Measurements from ENCODE around the gene MYZAP. TPM values are rescaled to one million over a fixed set of nuclear protein-coding genes. Genes with fewer than 3 reads are reported as not detected.

Gene MYZAP
- total RNA-seq, 1 experiment from 2014 or later = 0.63 TPM

GRCh38 chr15:57565311-57565710 is 26.4 kb upstream of the MYZAP start:
- H2AFZ ChIP-seq (ENCODE audit: low read length) = no peak overlapping the region

More at GRCh38 chr15:57565311-57565710, 26.4 kb upstream of the MYZAP start:
- no peak overlapping the region for H3K56ac ChIP-seq (ENCODE audit: insufficient read length, low read depth, low read length)
- no peaks in the 10 kb centered on the region for H3K4me1 ChIP-seq (ENCODE audit: insufficient read depth, low read length)
- H4K91ac ChIP-seq (ENCODE audit: insufficient read length, low read depth, low read length) = no peak overlapping the region
- H3K18ac ChIP-seq (ENCODE audit: insufficient read length, low read depth, low read length) = no peak overlapping the region
- no peak overlapping the region for H3K4me2 ChIP-seq (ENCODE audit: insufficient read depth, insufficient read length, low read length)
- no peak overlapping the region for H2BK15ac ChIP-seq (ENCODE audit: low read depth, low read length)
- no peaks in the 10 kb centered on the region for H3K23me2 ChIP-seq (ENCODE audit: insufficient read length, low read depth, low read length, poor library complexity, severe bottlenecking)
- no peak overlapping the region for H3K27ac ChIP-seq (ENCODE audit: insufficient read length, low read depth, low read length)
- H4K20me1 ChIP-seq (ENCODE audit: control insufficient read depth, insufficient read depth, insufficient read length) = no peaks in the 10 kb centered on the region
- no peak overlapping the region for H2BK20ac ChIP-seq (ENCODE audit: low read depth, low read length, poor library complexity, severe bottlenecking)
- DNase-seq = peak; percentile 50
- no peaks in the 10 kb centered on the region for H3K36me3 Mint-ChIP-seq (ENCODE audit: insufficient read depth in 1 of 3, low read depth in 3 of 3)
- H2AK5ac ChIP-seq (ENCODE audit: insufficient read length, low read length) = no peak overlapping the region
- no peak overlapping the region for H3K4me3 Mint-ChIP-seq
- no peak overlapping the region for H3K4ac ChIP-seq (ENCODE audit: low read depth, low read length)
- no peak overlapping the region for H2BK120ac ChIP-seq (ENCODE audit: low read depth, low read length, poor library complexity, severe bottlenecking)
- H3K14ac ChIP-seq (ENCODE audit: insufficient read depth, low read length) = no peak overlapping the region
- no peaks in the 10 kb centered on the region for H3K79me2 ChIP-seq (ENCODE audit: insufficient read depth, low read length)
- H2BK12ac ChIP-seq (ENCODE audit: insufficient read length, low read depth, low read length) = no peak overlapping the region
- H3K27me3 Mint-ChIP-seq (ENCODE audit: low read depth) = no peaks in the 10 kb centered on the region
- H3K9me3 Mint-ChIP-seq = no peaks in the 10 kb centered on the region
- no peak overlapping the region for H4K8ac ChIP-seq (replicated peaks; ENCODE audit: insufficient read length, low read depth, low read length)
- H3K27me3 ChIP-seq (ENCODE audit: insufficient read depth, low read length) = no peaks in the 10 kb centered on the region
- H3K4me1 Mint-ChIP-seq = peaks cover 8 to 12% of the 10 kb centered on the region in 2 experiments
- H3K27ac Mint-ChIP-seq = peak overlapping the region in 1 of 3 experiments; percentile 52; a peak in 1 of 7 replicates
- TF ChIP-seq CTCF (conservative IDR thresholded peaks at IDR 0.05) = no peak
- H4K5ac ChIP-seq (ENCODE audit: insufficient read length, low read depth, low read length) = no peak overlapping the region
- H3K79me1 ChIP-seq (ENCODE audit: insufficient read depth, low read depth, low read length, poor library complexity, severe bottlenecking) = no peaks in the 10 kb centered on the region
- H3K23ac ChIP-seq (ENCODE audit: insufficient read length, low read depth, low read length) = no peak overlapping the region
- no peaks in the 10 kb centered on the region for H3K9me3 ChIP-seq (ENCODE audit: control insufficient read depth, low read depth, low read length)
- no peak overlapping the region for H3K9ac ChIP-seq (ENCODE audit: extremely low read depth, insufficient read length, low read length)
- no CpG with 5 or more reads among the region's 10 CpGs for WGBS (ENCODE audit: extremely low coverage, insufficient read length, low lambda C conversion rate)
- H2BK5ac ChIP-seq (ENCODE audit: insufficient read length, low read length) = no peak overlapping the region
- no peak overlapping the region for H3T11ph ChIP-seq (ENCODE audit: low read length)
